ENCODE measurements around the gene YTHDC1.

The YTHDC1 gene

DNA sequence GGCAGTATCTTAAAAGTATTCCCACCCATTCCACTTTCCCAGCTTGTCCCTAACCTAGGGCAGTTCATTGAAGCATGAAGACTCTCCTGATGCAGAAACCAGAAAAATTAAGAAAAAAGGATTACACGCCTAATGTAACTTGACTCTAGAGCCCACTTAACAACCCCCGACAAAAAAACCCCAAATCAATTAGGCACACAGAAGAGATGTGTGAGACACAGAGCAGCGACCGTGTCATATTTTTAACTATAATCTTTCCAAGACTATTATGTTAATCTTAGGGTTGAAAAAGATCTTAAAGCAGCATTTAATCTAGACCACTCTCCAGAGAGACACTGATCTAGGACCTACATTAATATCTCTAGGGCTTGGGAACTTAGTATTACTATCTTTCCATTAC lies 1.3 kb downstream of the YTHDC1 start:
- Histone ChIP-seq H2BK120ac (ENCODE audit: insufficient read depth, low read length, poor library complexity) (no peak overlapping the region), H4K8ac (ENCODE audit: low read depth, low read length) (no peak overlapping the region), H4K91ac (ENCODE audit: low read depth, low read length) (no peak overlapping the region), H3K4me2 (ENCODE audit: low read length) (peak overlapping the region; percentile 72), H3K14ac (ENCODE audit: low read length) (no peak overlapping the region), H3K4me3 (ENCODE audit: low read depth, low read length) (no peak overlapping the region), H3K79me1 (ENCODE audit: low read length) (peaks cover 9% of the 10 kb centered on the region), H3K79me2 (ENCODE audit: control insufficient read depth, insufficient read depth, low read length, poor library complexity) (peaks cover 14% of the 10 kb centered on the region), H3K4ac (ENCODE audit: low read depth, low read length) (peak overlapping the region; percentile 92), H3K23ac (ENCODE audit: low read length) (no peak overlapping the region), H3K27me3 (ENCODE audit: insufficient read depth, low read length) (no peaks in the 10 kb centered on the region), H3K18ac (ENCODE audit: low read length) (no peak overlapping the region), H4K12ac (ENCODE audit: low read depth, low read length) (no peak overlapping the region), H3K36me3 (ENCODE audit: control insufficient read depth in 1 of 2, insufficient read depth in 2 of 2, low read length in 2 of 2) (no peaks in the 10 kb centered on the region), H2AFZ (ENCODE audit: insufficient read depth, low read length, poor library complexity) (no peak overlapping the region), H2BK12ac (ENCODE audit: low read length) (no peak overlapping the region), H3K4me1 (ENCODE audit: control insufficient read depth in 1 of 2, insufficient read depth in 2 of 2, low read length in 2 of 2) (peaks cover 0 to 6% of the 10 kb centered on the region in 2 experiments), H3K9me3 (ENCODE audit: insufficient read depth, low read depth, low read length) (no peaks in the 10 kb centered on the region), H2AK5ac (ENCODE audit: low read length) (no peak overlapping the region), H2BK5ac (ENCODE audit: low read depth, low read length, poor library complexity) (no peak overlapping the region), H3K9ac (ENCODE audit: low read length) (peak overlapping the region; percentile 77), H3K27ac (ENCODE audit: low read depth, low read length) (no peak overlapping the region)
- no CpG with 5 or more reads among the region's 4 CpGs for WGBS (ENCODE audit: extremely low coverage, insufficient coverage, insufficient read length)
- no peak for DNase-seq

DNA sequence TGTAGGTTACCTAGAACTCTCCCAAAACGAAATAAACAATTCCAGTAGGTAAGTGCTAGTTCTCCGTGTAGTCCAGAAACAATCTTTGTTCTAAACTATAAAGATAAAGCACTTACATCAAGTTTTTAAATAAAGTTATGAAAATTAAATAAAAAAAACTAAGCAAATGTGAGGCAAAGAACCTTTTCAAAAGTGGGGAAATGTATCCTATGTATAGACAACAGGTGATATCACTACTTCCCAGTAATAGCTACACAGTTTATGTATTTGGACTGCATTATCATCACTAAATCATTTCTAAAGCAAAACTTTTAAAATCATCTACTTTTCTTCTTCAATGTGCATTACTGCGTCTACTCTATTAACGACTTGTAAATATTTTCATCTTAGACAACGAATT lies 2.0 kb downstream of the YTHDC1 start:
- Histone ChIP-seq H3K14ac (ENCODE audit: low read length) (no peak overlapping the region), H3K79me2 (ENCODE audit: control insufficient read depth, insufficient read depth, low read length, poor library complexity) (peaks cover 15% of the 10 kb centered on the region), H3K27me3 (ENCODE audit: insufficient read depth, low read length) (no peaks in the 10 kb centered on the region), H3K9me3 (ENCODE audit: insufficient read depth, low read depth, low read length) (no peaks in the 10 kb centered on the region), H4K91ac (ENCODE audit: low read depth, low read length) (no peak overlapping the region), H3K4me3 (ENCODE audit: low read depth, low read length) (no peak overlapping the region), H3K4me2 (ENCODE audit: low read length) (peak overlapping the region; percentile 28), H2AK5ac (ENCODE audit: low read length) (no peak overlapping the region), H3K9ac (ENCODE audit: low read length) (no peak overlapping the region), H4K12ac (ENCODE audit: low read depth, low read length) (no peak overlapping the region), H2BK120ac (ENCODE audit: insufficient read depth, low read length, poor library complexity) (no peak overlapping the region), H3K4me1 (ENCODE audit: control insufficient read depth in 1 of 2, insufficient read depth in 2 of 2, low read length in 2 of 2) (peaks cover 0 to 6% of the 10 kb centered on the region in 2 experiments), H3K36me3 (ENCODE audit: control insufficient read depth in 1 of 2, insufficient read depth in 2 of 2, low read length in 2 of 2) (no peaks in the 10 kb centered on the region), H2AFZ (ENCODE audit: insufficient read depth, low read length, poor library complexity) (no peak overlapping the region), H3K4ac (ENCODE audit: low read depth, low read length) (no peak overlapping the region), H3K79me1 (ENCODE audit: low read length) (peaks cover 9% of the 10 kb centered on the region), H2BK5ac (ENCODE audit: low read depth, low read length, poor library complexity) (no peak overlapping the region), H3K27ac (ENCODE audit: low read depth, low read length) (no peak overlapping the region), H2BK12ac (ENCODE audit: low read length) (no peak overlapping the region), H4K8ac (ENCODE audit: low read depth, low read length) (no peak overlapping the region), H3K18ac (ENCODE audit: low read length) (no peak overlapping the region), H3K23ac (ENCODE audit: low read length) (no peak overlapping the region)
- no peak for DNase-seq
- no CpG with 5 or more reads among the region's 5 CpGs for WGBS (ENCODE audit: extremely low coverage, insufficient coverage, insufficient read length)

DNA sequence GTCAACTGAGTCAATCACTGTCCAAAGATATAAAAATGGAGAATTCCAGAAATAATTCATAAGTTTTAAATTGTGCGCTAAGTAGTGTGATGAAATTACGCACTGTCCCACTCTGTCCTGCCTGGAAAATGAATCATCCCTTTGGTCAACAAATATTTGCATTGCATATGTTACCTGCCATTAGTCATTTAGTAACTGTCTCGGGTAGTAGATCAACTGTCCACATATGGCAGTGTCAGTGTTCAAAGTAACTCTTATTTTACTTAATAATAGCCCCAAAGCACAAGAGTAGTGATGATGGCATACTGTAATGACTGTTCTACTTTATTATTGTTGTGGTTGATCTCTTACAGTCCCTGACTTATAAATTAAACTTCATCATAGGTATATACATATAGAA lies 3.4 kb downstream of the YTHDC1 start:
- Histone ChIP-seq H3K23ac (ENCODE audit: low read length) (no peak overlapping the region), H3K4me1 (ENCODE audit: control insufficient read depth in 1 of 2, insufficient read depth in 2 of 2, low read length in 2 of 2) (peaks cover 3 to 7% of the 10 kb centered on the region in 2 experiments), H3K36me3 (ENCODE audit: control insufficient read depth in 1 of 2, insufficient read depth in 2 of 2, low read length in 2 of 2) (no peaks in the 10 kb centered on the region), H3K9me3 (ENCODE audit: insufficient read depth, low read depth, low read length) (no peaks in the 10 kb centered on the region), H3K4me3 (ENCODE audit: low read depth, low read length) (no peak overlapping the region), H3K4ac (ENCODE audit: low read depth, low read length) (peak overlapping the region; percentile 96), H3K9ac (ENCODE audit: low read length) (no peak overlapping the region), H3K14ac (ENCODE audit: low read length) (no peak overlapping the region), H3K27ac (ENCODE audit: low read depth, low read length) (no peak overlapping the region), H4K8ac (ENCODE audit: low read depth, low read length) (no peak overlapping the region), H2AFZ (ENCODE audit: insufficient read depth, low read length, poor library complexity) (no peak overlapping the region), H2AK5ac (ENCODE audit: low read length) (no peak overlapping the region), H2BK120ac (ENCODE audit: insufficient read depth, low read length, poor library complexity) (no peak overlapping the region), H3K79me1 (ENCODE audit: low read length) (peaks cover 9% of the 10 kb centered on the region), H4K91ac (ENCODE audit: low read depth, low read length) (no peak overlapping the region), H2BK5ac (ENCODE audit: low read depth, low read length, poor library complexity) (no peak overlapping the region), H3K18ac (ENCODE audit: low read length) (no peak overlapping the region), H3K4me2 (ENCODE audit: low read length) (no peak overlapping the region), H4K12ac (ENCODE audit: low read depth, low read length) (no peak overlapping the region), H3K79me2 (ENCODE audit: control insufficient read depth, insufficient read depth, low read length, poor library complexity) (peaks cover 15% of the 10 kb centered on the region), H3K27me3 (ENCODE audit: insufficient read depth, low read length) (no peaks in the 10 kb centered on the region), H2BK12ac (ENCODE audit: low read length) (no peak overlapping the region)
- no CpG with 5 or more reads among the region's 3 CpGs for WGBS (ENCODE audit: extremely low coverage, insufficient coverage, insufficient read length)
- peak; percentile 38 to 77 for DNase-seq

DNA sequence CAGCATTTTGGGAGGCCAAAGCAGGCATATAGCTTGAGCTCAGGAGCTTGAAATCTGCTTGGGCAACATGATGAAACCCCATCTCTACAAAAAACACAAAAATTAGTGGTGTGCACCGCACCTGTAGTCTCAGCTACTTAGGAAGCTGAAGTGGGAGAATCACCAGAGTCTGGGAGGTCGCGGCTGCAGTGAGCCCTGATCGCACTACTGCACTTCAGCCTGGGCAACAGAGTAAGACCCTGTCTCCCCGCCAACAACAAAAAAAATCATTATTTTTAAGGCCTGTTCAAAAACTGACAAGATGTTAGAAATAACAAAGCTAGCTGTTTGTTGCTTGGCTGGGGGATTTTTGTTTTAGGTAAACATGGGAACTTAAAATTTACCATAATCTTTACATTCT lies 5.1 kb downstream of the YTHDC1 start:
- H3K14ac ChIP-seq (ENCODE audit: low read length), result no peak overlapping the region
- no peak overlapping the region for H3K9ac ChIP-seq (ENCODE audit: low read length)
- H3K36me3 ChIP-seq (ENCODE audit: control insufficient read depth in 1 of 2, insufficient read depth in 2 of 2, low read length in 2 of 2), result no peaks in the 10 kb centered on the region
- WGBS (ENCODE audit: extremely low coverage, insufficient coverage, insufficient read length), result no CpG with 5 or more reads among the region's 5 CpGs
- no peak overlapping the region for H3K18ac ChIP-seq (ENCODE audit: low read length)
- peak overlapping the region; percentile 39 for H3K4ac ChIP-seq (ENCODE audit: low read depth, low read length)
- H2AFZ ChIP-seq (ENCODE audit: insufficient read depth, low read length, poor library complexity), result no peak overlapping the region
- H2BK5ac ChIP-seq (ENCODE audit: low read depth, low read length, poor library complexity), result no peak overlapping the region
- H3K79me2 ChIP-seq (ENCODE audit: control insufficient read depth, insufficient read depth, low read length, poor library complexity), result peaks cover 15% of the 10 kb centered on the region
- no peak overlapping the region for H3K4me3 ChIP-seq (ENCODE audit: low read depth, low read length)
- H3K27me3 ChIP-seq (ENCODE audit: insufficient read depth, low read length), result no peaks in the 10 kb centered on the region
- H4K91ac ChIP-seq (ENCODE audit: low read depth, low read length), result no peak overlapping the region
- H3K4me2 ChIP-seq (ENCODE audit: low read length), result no peak overlapping the region
- H2BK12ac ChIP-seq (ENCODE audit: low read length), result no peak overlapping the region
- H3K79me1 ChIP-seq (ENCODE audit: low read length), result peaks cover 9% of the 10 kb centered on the region
- H3K9me3 ChIP-seq (ENCODE audit: insufficient read depth, low read depth, low read length), result no peaks in the 10 kb centered on the region
- H4K8ac ChIP-seq (ENCODE audit: low read depth, low read length), result no peak overlapping the region
- H2BK120ac ChIP-seq (ENCODE audit: insufficient read depth, low read length, poor library complexity), result no peak overlapping the region
- no peak overlapping the region for H3K27ac ChIP-seq (ENCODE audit: low read depth, low read length)
- peaks cover 3 to 7% of the 10 kb centered on the region in 2 experiments for H3K4me1 ChIP-seq (ENCODE audit: control insufficient read depth in 1 of 2, insufficient read depth in 2 of 2, low read length in 2 of 2)
- no peak for DNase-seq
- H3K23ac ChIP-seq (ENCODE audit: low read length), result no peak overlapping the region
- no peak overlapping the region for H4K12ac ChIP-seq (ENCODE audit: low read depth, low read length)
- H2AK5ac ChIP-seq (ENCODE audit: low read length), result no peak overlapping the region

All from trophoblast cell (in vitro differentiated cells and primary cell).